ENCODE measurements around the gene ZSWIM1. TPM values are rescaled to one million over a fixed set of nuclear protein-coding genes. Genes with fewer than 3 reads are reported as not detected.

The ZSWIM1 gene
- total RNA-seq, 4 donors from 2014 or later: 6.6 to 8.8 (median 7.6) TPM

GRCh38 chr20:45896641-45897161, 15.7 kb downstream of the ZSWIM1 start:
- no peaks in the 10 kb centered on the region for H3K9me3 ChIP-seq
- 84 to 85% methylated on average over 9 to 10 of the region's 14 CpGs for WGBS, 2 donors
- H3K4me3 ChIP-seq: no peak overlapping the region
- no peak for DNase-seq
- intact Hi-C loops (cut with DNase I): loop anchor here (10.0 kb wide), 1 partner anchor 48 kb away; no protein-coding TSS in a partner anchor
- no peaks in the 10 kb centered on the region for H3K27me3 ChIP-seq
- TF ChIP-seq POLR2A (IDR thresholded peaks at IDR 0.05) (no peak), CTCF (IDR thresholded peaks at IDR 0.05) (no peak)
- no peak overlapping the region for H3K27ac ChIP-seq
- peaks cover 7 to 22% (median 17%) of the 10 kb centered on the region in 3 donors for H3K4me1 ChIP-seq
- H3K36me3 ChIP-seq: peaks cover 3 to 94% (median 26%) of the 10 kb centered on the region in 3 donors

- no peak overlapping the region for H3K27ac ChIP-seq
- H3K27me3 ChIP-seq: no peaks in the 10 kb centered on the region
- 62 to 78% methylated on average over 2 of the region's 2 CpGs for WGBS, 2 donors
- H3K4me1 ChIP-seq: peaks cover under 1 to 16% (median 11%) of the 10 kb centered on the region in 3 donors
- intact Hi-C loops (cut with DNase I): loop anchor here (10.0 kb wide), 1 partner anchor 48 kb away; no protein-coding TSS in a partner anchor
- H3K4me3 ChIP-seq: no peak overlapping the region
- H3K9me3 ChIP-seq: no peaks in the 10 kb centered on the region
- TF ChIP-seq CTCF (IDR thresholded peaks at IDR 0.05): no peak
- TF ChIP-seq POLR2A (IDR thresholded peaks at IDR 0.05): no peak
- H3K36me3 ChIP-seq: peaks cover 3 to 100% (median 26%) of the 10 kb centered on the region in 3 donors
- DNase-seq: no peak
These were observed 16.3 kb downstream of the ZSWIM1 start for GRCh38 chr20:45897289-45897688.

GRCh38 chr20:45897692-45898091, 16.7 kb downstream of the ZSWIM1 start:
- H3K4me3 ChIP-seq: no peak overlapping the region
- 94 to 97% methylated on average over 7 of the region's 7 CpGs for WGBS, 2 donors
- no peak for DNase-seq
- no peak overlapping the region for H3K27ac ChIP-seq
- no peak for TF ChIP-seq CTCF (IDR thresholded peaks at IDR 0.05)
- TF ChIP-seq POLR2A (IDR thresholded peaks at IDR 0.05): no peak
- H3K36me3 ChIP-seq: peaks cover 3 to 100% (median 26%) of the 10 kb centered on the region in 3 donors
- H3K9me3 ChIP-seq: no peaks in the 10 kb centered on the region
- H3K4me1 ChIP-seq: peaks cover 0 to 12% (median 7%) of the 10 kb centered on the region in 3 donors
- no peaks in the 10 kb centered on the region for H3K27me3 ChIP-seq
- intact Hi-C loops (cut with DNase I): loop anchor here (10.0 kb wide), 1 partner anchor 47 kb away; no protein-coding TSS in a partner anchor

GRCh38 chr20:45898285-45898684, 17.3 kb downstream of the ZSWIM1 start:
- peaks cover 0 to 100% (median 26%) of the 10 kb centered on the region in 3 donors for H3K36me3 ChIP-seq
- WGBS, 2 donors: 78 to 82% methylated on average over 9 of the region's 12 CpGs

More at GRCh38 chr20:45898285-45898684, 17.3 kb downstream of the ZSWIM1 start:
- TF ChIP-seq CTCF (IDR thresholded peaks at IDR 0.05) (no peak), POLR2A (IDR thresholded peaks at IDR 0.05) (no peak)
- no peak for DNase-seq
- no peak overlapping the region for H3K27ac ChIP-seq
- no peaks in the 10 kb centered on the region for H3K9me3 ChIP-seq
- H3K4me3 ChIP-seq: no peak overlapping the region
- H3K27me3 ChIP-seq: no peaks in the 10 kb centered on the region
- intact Hi-C loops (cut with DNase I): loop anchor here (10.0 kb wide), 1 partner anchor 47 kb away; no protein-coding TSS in a partner anchor
- H3K4me1 ChIP-seq: peaks cover 0 to 6% (median 2%) of the 10 kb centered on the region in 3 donors

Data from esophagus squamous epithelium (tissue), 5 donors.